Endothelial cell (in vitro differentiated cells): ENCODE data around the gene USF1. TPM values are rescaled to one million over a fixed set of nuclear protein-coding genes. Genes with fewer than 3 reads are reported as not detected.
A peak's percentile ranks its signal among the peaks of the same experiment; 100 is the strongest.

Experiments
- DNase-seq: peaks from one replicate; pipeline ENCODE4 v3.0.0; 2021; ENCODE audit warnings: low spot score
- H3K27ac Mint-ChIP-seq: one replicate; pipeline ENCODE4 v1.8.0; 2021; ENCODE audit warnings: mixed read lengths, inconsistent platforms; ENCODE audit not compliant: unreplicated experiment
- H3K27me3 Mint-ChIP-seq: one replicate; pipeline ENCODE4 v1.8.0; 2021; ENCODE audit warnings: mild to moderate bottlenecking, moderate library complexity, mixed read lengths, inconsistent platforms; ENCODE audit not compliant: unreplicated experiment
- H3K36me3 Mint-ChIP-seq: one replicate; pipeline ENCODE4 v1.8.0; 2021; ENCODE audit warnings: mild to moderate bottlenecking, low read depth, mixed read lengths, inconsistent platforms; ENCODE audit not compliant: unreplicated experiment
- H3K4me1 Mint-ChIP-seq: one replicate; pipeline ENCODE4 v1.8.0; 2021; ENCODE audit warnings: mild to moderate bottlenecking, mixed read lengths, inconsistent platforms; ENCODE audit not compliant: unreplicated experiment
- H3K4me3 Mint-ChIP-seq: one replicate; pipeline ENCODE4 v1.8.0; 2021; ENCODE audit warnings: mild to moderate bottlenecking, mixed read lengths, inconsistent platforms; ENCODE audit not compliant: unreplicated experiment
- H3K9me3 Mint-ChIP-seq: one replicate; pipeline ENCODE4 v1.8.0; 2021; ENCODE audit warnings: mixed read lengths, inconsistent platforms; ENCODE audit not compliant: unreplicated experiment
- CTCF ChIP-seq: fragments of 200-600 bp; sonication (generic); IDR thresholded peaks from one replicate; pipeline ENCODE4 v1.5.0; 2021; ENCODE audit warnings: antibody characterized with exemption; ENCODE audit not compliant: unreplicated experiment
- total RNA-seq: library from RNA; stranded (reverse); fragmentation: NEBNext Ultra II Directional; extraction: Animal tissue kit (Norgen Biotek cat#: 25700); gene quantifications from one replicate; pipeline ENCODE4 v1.2.1, GENCODE V29; 2021; ENCODE audit not compliant: unreplicated experiment

Gene USF1
- total RNA-seq, 1 donor from 2014 or later = 121 TPM

DNA sequence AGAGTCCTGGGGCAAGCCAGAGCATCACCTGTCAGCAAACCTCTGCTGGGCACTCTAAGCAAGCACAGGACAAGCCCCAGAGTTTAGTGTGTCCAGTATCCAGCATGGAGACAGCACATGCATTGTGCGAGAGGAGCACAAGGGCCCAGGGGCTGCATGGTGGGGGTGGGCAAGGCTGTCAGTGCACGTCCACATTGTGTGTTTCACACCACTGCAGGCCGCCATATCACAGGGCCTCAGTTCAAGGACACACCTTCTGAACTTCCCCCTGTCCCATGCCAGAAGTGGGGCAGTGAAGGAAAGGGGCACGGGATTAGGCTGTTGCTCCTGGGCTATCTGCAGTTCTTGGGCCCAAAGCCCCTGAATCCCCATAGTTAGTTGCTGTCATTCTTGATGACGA is 6.2 kb downstream of the USF1 start:
- H3K27me3 Mint-ChIP-seq = peaks cover 3% of the 10 kb centered on the region
- peaks cover 20% of the 10 kb centered on the region for H3K4me1 Mint-ChIP-seq
- no peaks in the 10 kb centered on the region for H3K9me3 Mint-ChIP-seq
- peak overlapping the region; percentile 83 for H3K4me3 Mint-ChIP-seq
- DNase-seq = no peak
- no peak for TF ChIP-seq CTCF
- H3K27ac Mint-ChIP-seq = no peak overlapping the region
- peaks cover 35% of the 10 kb centered on the region for H3K36me3 Mint-ChIP-seq

DNA sequence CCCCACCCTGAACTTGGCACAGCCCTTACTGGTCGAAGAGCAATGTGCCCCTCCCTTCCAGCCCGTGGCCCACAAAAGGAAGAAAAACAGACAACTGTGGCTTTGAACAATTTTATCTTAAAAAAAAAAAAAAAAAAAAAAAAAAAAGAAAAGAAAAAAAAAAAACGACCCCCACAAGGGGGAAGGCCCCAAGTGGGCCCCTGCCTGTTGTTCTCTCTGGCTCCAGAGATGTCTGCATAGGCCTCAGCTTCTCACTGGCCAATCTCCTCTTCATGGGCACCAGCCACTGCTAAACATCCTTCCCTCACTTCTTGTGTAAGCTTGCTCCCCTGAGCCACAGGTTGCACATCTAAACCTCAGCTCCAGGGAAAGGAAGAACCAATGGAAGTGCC is 6.6 kb downstream of the USF1 start:
- peaks cover 3% of the 10 kb centered on the region for H3K27me3 Mint-ChIP-seq
- peaks cover 31% of the 10 kb centered on the region for H3K36me3 Mint-ChIP-seq
- no peak overlapping the region for H3K27ac Mint-ChIP-seq
- H3K9me3 Mint-ChIP-seq = no peaks in the 10 kb centered on the region
- DNase-seq = no peak
- TF ChIP-seq CTCF = no peak
- peak overlapping the region; percentile 83 for H3K4me3 Mint-ChIP-seq
- H3K4me1 Mint-ChIP-seq = peaks cover 17% of the 10 kb centered on the region

- TF ChIP-seq CTCF = no peak
- DNase-seq = peak; percentile 49
- H3K27me3 Mint-ChIP-seq = peaks cover 3% of the 10 kb centered on the region
- peaks cover 14% of the 10 kb centered on the region for H3K4me1 Mint-ChIP-seq
- H3K4me3 Mint-ChIP-seq = peak within 1 kb of the TSS; percentile 83
- H3K27ac Mint-ChIP-seq = no peak within 1 kb of the TSS
- H3K36me3 Mint-ChIP-seq = peaks cover 31% of the 10 kb centered on the region
- no peaks in the 10 kb centered on the region for H3K9me3 Mint-ChIP-seq
Measured at GRCh38 chr1:161038523-161039153, 7.1 kb downstream of the USF1 start, which contains the start of gene TSTD1. Gene TSTD1 (minus strand): TSS chr1:161038964. CDS start chr1:161038889, 75 bp downstream.

DNA sequence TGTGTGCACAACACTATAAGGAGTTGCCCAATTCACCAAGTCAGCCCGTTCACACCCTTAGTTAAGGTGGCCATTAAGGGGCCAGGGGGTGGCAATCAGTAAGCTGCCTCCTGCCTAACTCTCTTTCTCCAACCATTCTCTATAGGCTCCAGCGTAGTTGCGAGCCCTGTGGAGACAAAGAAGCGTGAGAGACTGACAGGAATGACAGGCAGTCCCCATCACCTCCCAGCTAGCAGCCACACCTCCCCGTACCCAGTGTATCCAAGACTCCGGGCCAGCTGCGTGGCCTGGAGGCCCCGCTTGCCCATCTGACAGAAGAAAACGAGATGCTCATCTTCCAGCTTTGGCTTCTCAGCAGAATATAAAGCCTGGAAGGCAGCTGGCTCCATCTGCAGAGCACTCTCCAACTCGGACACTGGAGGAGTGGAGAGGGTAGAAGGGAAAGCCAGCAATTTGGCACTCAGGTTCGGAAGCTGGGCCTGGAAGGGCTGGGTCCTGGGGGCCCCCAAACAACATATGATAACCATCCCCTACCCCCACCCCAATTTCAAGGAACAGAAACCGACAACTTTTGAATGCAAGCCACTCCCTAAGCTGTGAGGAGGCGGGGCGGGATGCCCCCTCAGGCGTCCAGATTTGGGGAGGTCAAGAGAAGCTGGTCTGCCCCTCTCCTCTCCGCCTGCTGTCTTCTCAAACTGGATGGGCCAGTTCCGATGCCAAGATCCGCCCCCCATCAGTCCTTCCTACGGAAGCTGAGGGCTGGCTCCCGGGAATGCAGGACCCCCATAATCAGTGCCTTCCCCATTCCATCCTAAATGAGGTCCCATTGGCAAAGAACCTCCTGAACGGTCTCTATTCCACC is 7.9 kb downstream of the USF1 start:
- no peak for DNase-seq
- Mint-ChIP-seq H3K4me1 (peaks cover 12% of the 10 kb centered on the region), H3K4me3 (peak overlapping the region; percentile 74), H3K27ac (no peak overlapping the region), H3K36me3 (peaks cover 31% of the 10 kb centered on the region), H3K27me3 (peaks cover 3% of the 10 kb centered on the region), H3K9me3 (no peaks in the 10 kb centered on the region)
- no peak for TF ChIP-seq CTCF

DNA sequence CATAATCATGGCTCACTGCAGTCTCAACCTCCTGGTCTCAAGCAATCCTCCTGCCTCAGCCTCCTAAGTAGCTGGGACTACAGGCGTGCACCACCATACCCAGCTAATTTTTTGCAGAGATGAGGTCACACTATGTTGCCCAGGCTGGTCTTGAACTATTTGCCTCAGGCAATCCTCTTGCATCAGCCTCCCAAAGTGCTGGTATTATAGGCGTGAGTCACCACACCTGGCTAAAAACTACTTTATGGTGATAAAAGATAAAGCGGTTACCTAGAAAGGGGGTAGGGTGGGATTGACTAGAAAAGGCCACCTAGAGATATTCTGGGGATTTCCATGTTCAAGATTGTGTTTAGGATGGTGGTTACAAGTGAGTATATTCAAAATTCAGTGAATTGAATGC is 12.0 kb downstream of the USF1 start:
- Mint-ChIP-seq H3K4me1 (no peaks in the 10 kb centered on the region), H3K4me3 (no peak overlapping the region), H3K9me3 (no peaks in the 10 kb centered on the region), H3K36me3 (peaks cover 2% of the 10 kb centered on the region), H3K27me3 (peaks cover 1% of the 10 kb centered on the region), H3K27ac (no peak overlapping the region)
- DNase-seq = no peak
- no peak for TF ChIP-seq CTCF
